ENCODE measurements around the gene NBL1. TPM values are rescaled to one million over a fixed set of nuclear protein-coding genes. Genes with fewer than 3 reads are reported as not detected.
A peak's percentile ranks its signal among the peaks of the same experiment; 100 is the strongest.

The NBL1 gene
- total RNA-seq, 1 donor from 2014 or later: 159 TPM

DNA sequence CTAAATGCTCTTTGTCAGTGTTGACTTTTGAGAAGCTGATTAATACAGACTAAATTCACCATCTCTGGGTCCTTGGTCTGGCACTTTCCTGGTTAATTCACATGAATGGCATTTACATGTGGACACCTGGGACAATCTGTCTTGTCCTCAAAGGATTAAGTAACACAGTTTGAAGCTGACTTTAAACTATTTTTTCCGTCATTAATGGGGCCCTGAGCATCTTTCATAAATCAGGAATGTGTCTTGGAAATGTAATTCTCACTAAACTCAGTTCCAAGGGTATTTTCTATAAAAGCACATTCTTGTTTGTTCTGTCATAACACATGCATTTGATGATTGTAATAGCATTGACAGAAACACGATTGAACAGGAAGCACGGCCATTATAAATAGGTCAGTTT is 26.7 kb upstream of the NBL1 start:
- DNase-seq (ENCODE audit: low spot score): no peak
- Mint-ChIP-seq H3K27ac (ENCODE audit: unreplicated experiment) (peak overlapping the region; percentile 87), H3K36me3 (ENCODE audit: low read depth) (peaks cover 5% of the 10 kb centered on the region), H3K4me3 (ENCODE audit: unreplicated experiment) (no peak overlapping the region), H3K27me3 (ENCODE audit: low read depth) (no peaks in the 10 kb centered on the region), H3K4me1 (ENCODE audit: low read depth) (peaks cover 74% of the 10 kb centered on the region), H3K9me3 (ENCODE audit: low read depth) (no peaks in the 10 kb centered on the region)
- TF ChIP-seq, protein P1, sequence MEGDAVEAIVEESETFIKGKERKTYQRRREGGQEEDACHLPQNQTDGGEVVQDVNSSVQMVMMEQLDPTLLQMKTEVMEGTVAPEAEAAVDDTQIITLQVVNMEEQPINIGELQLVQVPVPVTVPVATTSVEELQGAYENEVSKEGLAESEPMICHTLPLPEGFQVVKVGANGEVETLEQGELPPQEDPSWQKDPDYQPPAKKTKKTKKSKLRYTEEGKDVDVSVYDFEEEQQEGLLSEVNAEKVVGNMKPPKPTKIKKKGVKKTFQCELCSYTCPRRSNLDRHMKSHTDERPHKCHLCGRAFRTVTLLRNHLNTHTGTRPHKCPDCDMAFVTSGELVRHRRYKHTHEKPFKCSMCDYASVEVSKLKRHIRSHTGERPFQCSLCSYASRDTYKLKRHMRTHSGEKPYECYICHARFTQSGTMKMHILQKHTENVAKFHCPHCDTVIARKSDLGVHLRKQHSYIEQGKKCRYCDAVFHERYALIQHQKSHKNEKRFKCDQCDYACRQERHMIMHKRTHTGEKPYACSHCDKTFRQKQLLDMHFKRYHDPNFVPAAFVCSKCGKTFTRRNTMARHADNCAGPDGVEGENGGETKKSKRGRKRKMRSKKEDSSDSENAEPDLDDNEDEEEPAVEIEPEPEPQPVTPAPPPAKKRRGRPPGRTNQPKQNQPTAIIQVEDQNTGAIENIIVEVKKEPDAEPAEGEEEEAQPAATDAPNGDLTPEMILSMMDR (IDR thresholded peaks at IDR 0.05): no peak

DNA sequence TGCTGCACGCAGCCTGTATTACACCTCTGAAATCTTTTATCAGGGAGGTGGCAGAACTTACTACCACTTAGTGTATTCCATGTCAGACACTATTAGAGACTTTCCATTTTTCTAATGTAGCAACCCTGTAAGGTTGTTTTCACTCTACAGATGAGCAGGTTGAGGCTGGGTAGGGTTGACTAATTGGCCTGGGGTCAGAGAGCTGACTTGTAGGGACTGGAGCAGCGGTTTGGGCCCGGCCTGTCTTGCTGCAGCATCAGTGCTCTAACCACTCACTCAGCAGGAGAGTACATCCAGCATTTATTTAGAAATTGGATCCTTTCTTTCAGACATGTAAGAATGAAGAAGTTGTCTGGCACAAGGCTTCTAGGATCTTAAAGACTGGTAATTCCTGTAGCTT is 25.7 kb upstream of the NBL1 start:
- H3K4me3 Mint-ChIP-seq (ENCODE audit: unreplicated experiment): no peak overlapping the region
- TF ChIP-seq, protein P1 (IDR thresholded peaks at IDR 0.05): no peak
- no peak for DNase-seq (ENCODE audit: low spot score)
- no peaks in the 10 kb centered on the region for H3K9me3 Mint-ChIP-seq (ENCODE audit: low read depth)
- peaks cover 6% of the 10 kb centered on the region for H3K36me3 Mint-ChIP-seq (ENCODE audit: low read depth)
- peak overlapping the region; percentile 82 for H3K27ac Mint-ChIP-seq (ENCODE audit: unreplicated experiment)
- peaks cover 80% of the 10 kb centered on the region for H3K4me1 Mint-ChIP-seq (ENCODE audit: low read depth)
- no peaks in the 10 kb centered on the region for H3K27me3 Mint-ChIP-seq (ENCODE audit: low read depth)

DNA sequence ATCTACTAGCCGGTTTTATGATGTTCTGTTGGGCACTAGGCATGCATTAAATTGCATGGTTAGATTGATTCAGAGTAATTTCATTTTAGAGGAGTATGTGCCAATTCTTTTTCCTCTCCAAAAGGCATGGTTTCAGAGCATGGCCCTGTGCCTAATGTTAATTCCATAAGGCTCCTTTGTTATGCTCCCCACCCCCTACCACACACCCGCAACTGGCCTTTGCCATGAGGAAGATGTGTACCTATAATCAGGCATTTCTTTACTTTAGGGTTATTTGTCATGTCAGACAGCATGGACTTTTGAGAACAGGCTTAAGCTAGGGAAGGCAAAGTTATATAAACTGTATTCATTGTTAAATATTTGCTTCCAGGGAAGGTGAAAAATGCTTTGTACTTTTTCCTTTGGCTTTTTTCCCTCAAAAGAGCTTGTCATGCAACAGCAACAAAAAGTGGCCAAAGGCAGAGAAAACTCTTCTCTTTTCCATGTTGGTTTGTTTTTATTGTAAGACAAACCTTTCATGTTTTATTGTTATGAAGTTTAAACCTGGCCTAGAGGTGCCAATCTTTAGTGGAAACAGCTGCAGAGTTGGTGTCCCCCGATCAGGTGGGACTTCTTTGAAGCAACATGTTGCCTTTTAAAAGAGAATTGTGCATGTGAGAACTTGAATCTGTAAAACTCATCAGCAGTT is 24.3 kb upstream of the NBL1 start:
- no peaks in the 10 kb centered on the region for H3K27me3 Mint-ChIP-seq (ENCODE audit: low read depth)
- peaks cover 80% of the 10 kb centered on the region for H3K4me1 Mint-ChIP-seq (ENCODE audit: low read depth)
- DNase-seq (ENCODE audit: low spot score): no peak
- H3K27ac Mint-ChIP-seq (ENCODE audit: unreplicated experiment): peak overlapping the region; percentile 37
- no peak overlapping the region for H3K4me3 Mint-ChIP-seq (ENCODE audit: unreplicated experiment)
- TF ChIP-seq, protein P1 (IDR thresholded peaks at IDR 0.05): no peak
- no peaks in the 10 kb centered on the region for H3K9me3 Mint-ChIP-seq (ENCODE audit: low read depth)
- H3K36me3 Mint-ChIP-seq (ENCODE audit: low read depth): peaks cover 10% of the 10 kb centered on the region

DNA sequence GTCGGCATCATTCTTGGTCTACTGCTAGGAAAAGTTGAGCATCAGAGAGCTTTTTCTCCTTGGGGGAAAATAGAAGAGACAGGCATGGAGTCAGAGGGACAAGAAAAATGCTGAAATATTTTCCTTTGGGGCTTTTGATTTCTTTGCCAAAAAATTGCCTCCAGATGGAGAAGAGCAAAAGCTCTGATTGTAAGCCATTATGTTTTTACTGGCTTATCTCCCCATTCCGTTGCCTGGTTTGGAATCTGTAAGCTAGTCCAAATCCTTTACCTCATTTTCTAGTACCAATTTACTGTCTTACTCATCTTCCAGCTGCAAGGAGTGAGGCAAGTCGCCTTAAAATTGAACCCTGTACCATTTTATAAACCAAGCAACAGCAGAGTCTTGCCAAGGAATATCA is 23.3 kb upstream of the NBL1 start:
- no peak for DNase-seq (ENCODE audit: low spot score)

DNA sequence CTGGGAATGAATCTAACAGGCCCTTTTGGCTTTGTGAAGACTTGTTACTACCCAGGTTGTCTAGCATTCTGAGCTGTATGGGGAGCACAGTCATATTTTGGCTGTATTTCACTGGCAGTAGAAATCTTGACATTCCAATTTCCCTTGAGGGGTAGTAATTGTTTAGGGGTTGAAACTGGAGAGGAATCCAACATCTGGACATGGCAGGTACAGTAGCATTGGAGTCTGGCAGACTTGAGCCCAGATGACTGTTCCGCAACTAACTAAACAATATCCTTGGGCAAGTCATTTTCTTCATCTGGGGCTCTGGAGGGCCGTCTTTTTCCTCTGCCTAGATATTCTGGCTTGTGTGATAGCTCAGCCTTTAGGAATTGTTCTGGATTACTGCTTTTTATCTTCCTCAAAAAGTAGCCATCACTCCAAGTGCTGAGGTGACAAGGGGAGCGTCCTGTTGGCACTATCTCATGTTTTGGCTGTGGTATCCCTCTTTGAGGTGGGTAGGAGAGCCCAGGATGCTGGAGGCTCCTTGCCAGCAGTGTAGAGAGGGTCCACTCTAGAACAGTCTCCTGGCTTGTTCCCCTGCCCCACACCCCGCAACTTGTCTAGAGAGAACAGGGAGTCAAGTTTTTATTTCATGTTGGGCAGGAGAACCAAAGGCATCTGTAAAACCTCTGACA is 22.7 kb upstream of the NBL1 start:
- H3K4me3 Mint-ChIP-seq (ENCODE audit: unreplicated experiment): no peak overlapping the region
- peaks cover 8% of the 10 kb centered on the region for H3K36me3 Mint-ChIP-seq (ENCODE audit: low read depth)
- TF ChIP-seq, protein P1 (IDR thresholded peaks at IDR 0.05): no peak
- no peak for DNase-seq (ENCODE audit: low spot score)
- peaks cover 68% of the 10 kb centered on the region for H3K4me1 Mint-ChIP-seq (ENCODE audit: low read depth)
- peak overlapping the region; percentile 89 for H3K27ac Mint-ChIP-seq (ENCODE audit: unreplicated experiment)
- no peaks in the 10 kb centered on the region for H3K27me3 Mint-ChIP-seq (ENCODE audit: low read depth)
- no peaks in the 10 kb centered on the region for H3K9me3 Mint-ChIP-seq (ENCODE audit: low read depth)

More for the DNA sequence above, 23.3 kb upstream of the NBL1 start:
- TF ChIP-seq, protein P1 (IDR thresholded peaks at IDR 0.05): no peak
- peak overlapping the region; percentile 89 for H3K27ac Mint-ChIP-seq (ENCODE audit: unreplicated experiment)
- peaks cover 72% of the 10 kb centered on the region for H3K4me1 Mint-ChIP-seq (ENCODE audit: low read depth)
- H3K27me3 Mint-ChIP-seq (ENCODE audit: low read depth): no peaks in the 10 kb centered on the region
- H3K4me3 Mint-ChIP-seq (ENCODE audit: unreplicated experiment): no peak overlapping the region
- no peaks in the 10 kb centered on the region for H3K9me3 Mint-ChIP-seq (ENCODE audit: low read depth)
- peaks cover 6% of the 10 kb centered on the region for H3K36me3 Mint-ChIP-seq (ENCODE audit: low read depth)

Measured in chondrocyte (in vitro differentiated cells).